A673 (cell line): ENCODE results near the gene BRMS1L.

Experiments
- CTCF ChIP-seq: fragments of 300-800, 200-600 bp; sonication (generic); conservative IDR thresholded peaks from 2 replicates; pipeline ENCODE4 v1.5.1; 2017; ENCODE audit warnings: low read depth, mild to moderate bottlenecking, antibody characterized with exemption, low read length, moderate library complexity, mixed read lengths
- EZH2 ChIP-seq: fragments of 200-600 bp; sonication (generic); IDR thresholded peaks from 2 replicates; pipeline ENCODE4 v1.6.1; 2017; ENCODE audit warnings: borderline replicate concordance, low read depth, mild to moderate bottlenecking, mixed read lengths, antibody characterized with exemption, low read length; ENCODE audit not compliant: poor library complexity, severe bottlenecking

GRCh38 chr14:35835208-35835982, 9.3 kb downstream of the BRMS1L start:
- no peak for TF ChIP-seq CTCF
- TF ChIP-seq EZH2 = no peak
